Smooth muscle cell (in vitro differentiated cells): ENCODE data around the gene C18orf63. TPM values are rescaled to one million over a fixed set of nuclear protein-coding genes. Genes with fewer than 3 reads are reported as not detected.

Experiments used
- DNase-seq: peaks from one replicate; lab custom pipeline; 2025; ENCODE audit not compliant: unreplicated experiment; lab: John Stamatoyannopoulos, UW
- H2AFZ ChIP-seq: fragments of 200-600 bp; sonication (generic); 2 replicates; pipeline ENCODE4 v1.6.0; 2016; ENCODE audit warnings: antibody characterized with exemption, low read depth, mild to moderate bottlenecking
- H3F3A ChIP-seq: fragments of 200-600 bp; sonication (generic); 2 replicates; pipeline ENCODE4 v1.6.0; 2017; ENCODE audit warnings: antibody characterized with exemption, low read depth
- H3K27ac ChIP-seq: fragments of 200-600 bp; sonication (generic); 2 replicates; pipeline ENCODE4 v1.5.1; 2016; ENCODE audit warnings: low read depth, mild to moderate bottlenecking
- H3K27me3 ChIP-seq: fragments of 200-600 bp; sonication (generic); 2 replicates; pipeline ENCODE4 v1.6.1; 2016; ENCODE audit warnings: low read depth, mild to moderate bottlenecking
- H3K36me3 ChIP-seq: fragments of 200-600 bp; sonication (generic); 2 replicates; pipeline ENCODE4 v1.5.1; 2016; ENCODE audit warnings: low read depth
- H3K4me1 ChIP-seq: fragments of 200-600 bp; sonication (generic); 2 replicates; pipeline ENCODE4 v1.5.1; 2016; ENCODE audit warnings: low read depth
- H3K4me2 ChIP-seq: fragments of 200-600 bp; sonication (generic); 2 replicates; pipeline ENCODE4 v1.6.0; 2016; ENCODE audit warnings: mild to moderate bottlenecking
- H3K4me3 ChIP-seq: fragments of 200-600 bp; sonication (generic); 2 replicates; pipeline ENCODE4 v1.5.1; 2016; ENCODE audit warnings: mild to moderate bottlenecking
- H3K79me2 ChIP-seq: fragments of 200-600 bp; sonication (generic); 2 replicates; pipeline ENCODE4 v1.6.0; 2016; ENCODE audit warnings: low read depth, mild to moderate bottlenecking
- H3K9ac ChIP-seq: fragments of 200-600 bp; sonication (generic); 2 replicates; pipeline ENCODE4 v1.6.0; 2016; ENCODE audit warnings: low read depth
- H3K9me3 ChIP-seq: fragments of 200-600 bp; sonication (generic); replicated peaks from 2 replicates; pipeline ENCODE4 v1.5.1; 2016; ENCODE audit warnings: low read depth
- H4K20me1 ChIP-seq: fragments of 200-600 bp; sonication (generic); 2 replicates; pipeline ENCODE4 v1.6.0; 2016; ENCODE audit warnings: low read depth
- WGBS: methylation state at CpG from one replicate; pipeline ENCODE4 v1.1.7; 2016; ENCODE audit warnings: low lambda C conversion rate; 5-methylcytosine and 5-hydroxymethylcytosine counted together
- polyA plus RNA-seq: library from polyadenylated mRNA; unstranded; fragments of >200 nt; fragmentation: Nextera tagmentation; extraction: Ambion mirVana; gene quantifications from 2 replicates; pipeline ENCODE4 v1.2.1, GENCODE V29; 2016
- total RNA-seq: library from RNA; depleted of rRNA; stranded (reverse); fragments of >200 nt; gene quantifications from 2 replicates; pipeline ENCODE4 v1.2.3, GENCODE V29; 2014
- TF ChIP-seq, protein P1 (sequence below): fragments of 200-600 bp; sonication (generic); IDR thresholded peaks from 2 replicates; pipeline ENCODE4 v1.5.1; 2017; ENCODE audit warnings: borderline replicate concordance, mild to moderate bottlenecking, antibody characterized with exemption; ENCODE audit not compliant: insufficient read depth, poor library complexity, severe bottlenecking

The C18orf63 gene
- total and polyA plus RNA-seq, 2 experiments from 2014 or later = not detected

GRCh38 chr18:74402806-74403433 is 87.3 kb downstream of the C18orf63 start:
- no peaks in the 10 kb centered on the region for H4K20me1 ChIP-seq
- H2AFZ ChIP-seq = no peak overlapping the region
- no peaks in the 10 kb centered on the region for H3K27me3 ChIP-seq
- H3K4me3 ChIP-seq = no peak overlapping the region
- peak; percentile 3 for DNase-seq
- TF ChIP-seq, protein P1, sequence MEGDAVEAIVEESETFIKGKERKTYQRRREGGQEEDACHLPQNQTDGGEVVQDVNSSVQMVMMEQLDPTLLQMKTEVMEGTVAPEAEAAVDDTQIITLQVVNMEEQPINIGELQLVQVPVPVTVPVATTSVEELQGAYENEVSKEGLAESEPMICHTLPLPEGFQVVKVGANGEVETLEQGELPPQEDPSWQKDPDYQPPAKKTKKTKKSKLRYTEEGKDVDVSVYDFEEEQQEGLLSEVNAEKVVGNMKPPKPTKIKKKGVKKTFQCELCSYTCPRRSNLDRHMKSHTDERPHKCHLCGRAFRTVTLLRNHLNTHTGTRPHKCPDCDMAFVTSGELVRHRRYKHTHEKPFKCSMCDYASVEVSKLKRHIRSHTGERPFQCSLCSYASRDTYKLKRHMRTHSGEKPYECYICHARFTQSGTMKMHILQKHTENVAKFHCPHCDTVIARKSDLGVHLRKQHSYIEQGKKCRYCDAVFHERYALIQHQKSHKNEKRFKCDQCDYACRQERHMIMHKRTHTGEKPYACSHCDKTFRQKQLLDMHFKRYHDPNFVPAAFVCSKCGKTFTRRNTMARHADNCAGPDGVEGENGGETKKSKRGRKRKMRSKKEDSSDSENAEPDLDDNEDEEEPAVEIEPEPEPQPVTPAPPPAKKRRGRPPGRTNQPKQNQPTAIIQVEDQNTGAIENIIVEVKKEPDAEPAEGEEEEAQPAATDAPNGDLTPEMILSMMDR = no peak
- H3K9me3 ChIP-seq = no peaks in the 10 kb centered on the region
- 33% methylated on average over 9 of the region's 9 CpGs for WGBS
- H3K36me3 ChIP-seq = no peaks in the 10 kb centered on the region
- H3K4me1 ChIP-seq = peaks cover 4% of the 10 kb centered on the region
- no peak overlapping the region for H3K4me2 ChIP-seq
- H3K79me2 ChIP-seq = no peaks in the 10 kb centered on the region
- H3K9ac ChIP-seq = no peak overlapping the region
- no peak overlapping the region for H3K27ac ChIP-seq
- H3F3A ChIP-seq = no peaks in the 10 kb centered on the region

GRCh38 chr18:74407888-74408287 is 92.2 kb downstream of the C18orf63 start:
- TF ChIP-seq, protein P1 = no peak
- H3K36me3 ChIP-seq = no peaks in the 10 kb centered on the region
- no peaks in the 10 kb centered on the region for H3F3A ChIP-seq
- H3K4me3 ChIP-seq = no peak overlapping the region
- no peaks in the 10 kb centered on the region for H3K79me2 ChIP-seq
- no peak overlapping the region for H2AFZ ChIP-seq
- no peak overlapping the region for H3K27ac ChIP-seq
- no peaks in the 10 kb centered on the region for H4K20me1 ChIP-seq
- WGBS = 86% methylated on average over 2 of the region's 2 CpGs
- no peak for DNase-seq
- H3K9me3 ChIP-seq = no peaks in the 10 kb centered on the region
- H3K4me2 ChIP-seq = no peak overlapping the region
- no peaks in the 10 kb centered on the region for H3K4me1 ChIP-seq
- peaks cover 8% of the 10 kb centered on the region for H3K27me3 ChIP-seq
- H3K9ac ChIP-seq = no peak overlapping the region

Other genes with a start within 250 kb of the C18orf63 start
- gene FBXO15, start 168.0 kb upstream of the C18orf63 start, total RNA-seq = 0.22 and 7.8 TPM in 2 replicates
- 2.2 and 2.5 TPM in 2 replicates for gene FBXO15, start 168.0 kb upstream of the C18orf63 start, polyA plus RNA-seq
- gene TIMM21, start 167.3 kb upstream of the C18orf63 start, total RNA-seq = 27.6 and 35.0 TPM in 2 replicates
- 72.6 and 80.8 TPM in 2 replicates for gene TIMM21, start 167.3 kb upstream of the C18orf63 start, polyA plus RNA-seq
- gene CYB5A, start 23.9 kb upstream of the C18orf63 start, total RNA-seq = 52.8 and 61.5 TPM in 2 replicates
- gene CYB5A, start 23.9 kb upstream of the C18orf63 start, polyA plus RNA-seq = 77.6 and 83.2 TPM in 2 replicates
- not detected in 2 replicates for gene DIPK1C, start 141.5 kb downstream of the C18orf63 start, total RNA-seq
- gene DIPK1C, start 141.5 kb downstream of the C18orf63 start, polyA plus RNA-seq = not detected in 2 replicates
- 48.0 and 73.4 TPM in 2 replicates for gene CNDP2, start 180.5 kb downstream of the C18orf63 start, total RNA-seq
- gene CNDP2, start 180.5 kb downstream of the C18orf63 start, polyA plus RNA-seq = 64.1 and 81.1 TPM in 2 replicates
- 0.18 TPM in 1 of 2 replicates, not detected in the other for gene CNDP1, start 218.7 kb downstream of the C18orf63 start, total RNA-seq
- not detected in 2 replicates for gene CNDP1, start 218.7 kb downstream of the C18orf63 start, polyA plus RNA-seq